ENCODE data around the gene ABHD2. TPM values are rescaled to one million over a fixed set of nuclear protein-coding genes. Genes with fewer than 3 reads are reported as not detected.
A peak's percentile ranks its signal among the peaks of the same experiment; 100 is the strongest.
"Not testable (repeated sequence)": the region's sequence is repeated elsewhere in the genome, so short reads cannot be mapped to it uniquely, and the experiment has no call there.

Gene ABHD2
- total RNA-seq, 1 experiment from 2014 or later = 15.6 TPM

DNA sequence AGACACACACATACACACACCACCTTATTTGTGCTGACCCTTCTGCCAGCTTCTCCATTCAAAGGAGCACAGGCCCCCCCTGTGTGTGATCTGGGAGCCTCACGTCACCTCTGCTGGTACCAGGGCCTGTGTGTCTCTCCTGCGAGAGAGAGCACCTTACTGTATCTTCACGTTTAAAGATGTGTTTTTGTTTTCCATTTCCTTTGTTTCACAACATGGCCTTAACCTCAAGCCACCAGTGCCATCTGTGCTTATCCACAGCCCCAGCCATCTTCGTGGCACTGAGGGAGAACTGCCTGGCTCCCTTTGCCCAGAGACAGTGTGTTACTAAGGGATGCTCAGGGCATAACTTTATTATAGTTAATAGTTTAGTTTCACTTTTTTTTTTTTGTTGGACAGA, 52.3 kb downstream of the ABHD2 start:
- Histone ChIP-seq H3K9me3 (ENCODE audit: control insufficient read depth, low read depth, low read length) (no peaks in the 10 kb centered on the region), H2BK120ac (ENCODE audit: low read depth, low read length, poor library complexity, severe bottlenecking) (no peak overlapping the region), H3K4ac (ENCODE audit: low read depth, low read length) (no peak overlapping the region), H3K27me3 (ENCODE audit: insufficient read depth, low read length) (no peaks in the 10 kb centered on the region), H3K79me2 (ENCODE audit: insufficient read depth, low read length) (no peaks in the 10 kb centered on the region), H2AFZ (ENCODE audit: low read length) (no peak overlapping the region), H3K18ac (ENCODE audit: insufficient read length, low read depth, low read length) (no peak overlapping the region), H4K5ac (ENCODE audit: insufficient read length, low read depth, low read length) (no peak overlapping the region), H3T11ph (ENCODE audit: low read length) (no peak overlapping the region), H3K4me1 (ENCODE audit: insufficient read depth, low read length) (no peaks in the 10 kb centered on the region), H2BK15ac (ENCODE audit: low read depth, low read length) (no peak overlapping the region), H4K20me1 (ENCODE audit: control insufficient read depth, insufficient read depth, insufficient read length) (no peaks in the 10 kb centered on the region), H2BK12ac (ENCODE audit: insufficient read length, low read depth, low read length) (no peak overlapping the region), H3K23me2 (ENCODE audit: insufficient read length, low read depth, low read length, poor library complexity, severe bottlenecking) (no peaks in the 10 kb centered on the region), H3K14ac (ENCODE audit: insufficient read depth, low read length) (no peak overlapping the region), H3K23ac (ENCODE audit: insufficient read length, low read depth, low read length) (no peak overlapping the region), H3K9ac (ENCODE audit: extremely low read depth, insufficient read length, low read length) (no peak overlapping the region), H3K4me2 (ENCODE audit: insufficient read depth, insufficient read length, low read length) (no peak overlapping the region), H4K91ac (ENCODE audit: insufficient read length, low read depth, low read length) (no peak overlapping the region), H3K56ac (ENCODE audit: insufficient read length, low read depth, low read length) (no peak overlapping the region), H2BK20ac (ENCODE audit: low read depth, low read length, poor library complexity, severe bottlenecking) (no peak overlapping the region), H3K27ac (ENCODE audit: insufficient read length, low read depth, low read length) (no peak overlapping the region), H2BK5ac (ENCODE audit: insufficient read length, low read length) (no peak overlapping the region), H2AK5ac (ENCODE audit: insufficient read length, low read length) (no peak overlapping the region), H4K8ac (replicated peaks; ENCODE audit: insufficient read length, low read depth, low read length) (no peak overlapping the region), H3K79me1 (ENCODE audit: insufficient read depth, low read depth, low read length, poor library complexity, severe bottlenecking) (no peaks in the 10 kb centered on the region)
- Mint-ChIP-seq H3K27ac (peak overlapping the region in 1 of 3 experiments; percentile 17; a peak in 1 of 7 replicates), H3K4me1 (peaks cover 6 to 8% of the 10 kb centered on the region in 2 experiments), H3K9me3 (no peaks in the 10 kb centered on the region), H3K27me3 (ENCODE audit: low read depth) (no peaks in the 10 kb centered on the region), H3K4me3 (no peak overlapping the region), H3K36me3 (ENCODE audit: insufficient read depth in 1 of 3, low read depth in 3 of 3) (no peaks in the 10 kb centered on the region; a peak in 1 of 7 replicates)
- WGBS (ENCODE audit: extremely low coverage, insufficient read length, low lambda C conversion rate) = no CpG with 5 or more reads among the region's 4 CpGs
- TF ChIP-seq, protein P1, sequence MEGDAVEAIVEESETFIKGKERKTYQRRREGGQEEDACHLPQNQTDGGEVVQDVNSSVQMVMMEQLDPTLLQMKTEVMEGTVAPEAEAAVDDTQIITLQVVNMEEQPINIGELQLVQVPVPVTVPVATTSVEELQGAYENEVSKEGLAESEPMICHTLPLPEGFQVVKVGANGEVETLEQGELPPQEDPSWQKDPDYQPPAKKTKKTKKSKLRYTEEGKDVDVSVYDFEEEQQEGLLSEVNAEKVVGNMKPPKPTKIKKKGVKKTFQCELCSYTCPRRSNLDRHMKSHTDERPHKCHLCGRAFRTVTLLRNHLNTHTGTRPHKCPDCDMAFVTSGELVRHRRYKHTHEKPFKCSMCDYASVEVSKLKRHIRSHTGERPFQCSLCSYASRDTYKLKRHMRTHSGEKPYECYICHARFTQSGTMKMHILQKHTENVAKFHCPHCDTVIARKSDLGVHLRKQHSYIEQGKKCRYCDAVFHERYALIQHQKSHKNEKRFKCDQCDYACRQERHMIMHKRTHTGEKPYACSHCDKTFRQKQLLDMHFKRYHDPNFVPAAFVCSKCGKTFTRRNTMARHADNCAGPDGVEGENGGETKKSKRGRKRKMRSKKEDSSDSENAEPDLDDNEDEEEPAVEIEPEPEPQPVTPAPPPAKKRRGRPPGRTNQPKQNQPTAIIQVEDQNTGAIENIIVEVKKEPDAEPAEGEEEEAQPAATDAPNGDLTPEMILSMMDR (conservative IDR thresholded peaks at IDR 0.05) = no peak
- DNase-seq = no peak

- H2BK20ac ChIP-seq (ENCODE audit: low read depth, low read length, poor library complexity, severe bottlenecking); H3K4ac ChIP-seq (ENCODE audit: low read depth, low read length); H3K27me3 ChIP-seq (ENCODE audit: insufficient read depth, low read length); H2BK15ac ChIP-seq (ENCODE audit: low read depth, low read length); H3K79me2 ChIP-seq (ENCODE audit: insufficient read depth, low read length); H3K18ac ChIP-seq (ENCODE audit: insufficient read length, low read depth, low read length); H3K4me1 ChIP-seq (ENCODE audit: insufficient read depth, low read length); H3K14ac ChIP-seq (ENCODE audit: insufficient read depth, low read length); H3T11ph ChIP-seq (ENCODE audit: low read length); H3K27me3 Mint-ChIP-seq (ENCODE audit: low read depth); H3K56ac ChIP-seq (ENCODE audit: insufficient read length, low read depth, low read length); DNase-seq; H2BK12ac ChIP-seq (ENCODE audit: insufficient read length, low read depth, low read length); H3K23me2 ChIP-seq (ENCODE audit: insufficient read length, low read depth, low read length, poor library complexity, severe bottlenecking); H2BK5ac ChIP-seq (ENCODE audit: insufficient read length, low read length); H3K4me3 Mint-ChIP-seq; H2AK5ac ChIP-seq (ENCODE audit: insufficient read length, low read length); H3K9me3 Mint-ChIP-seq; H2AFZ ChIP-seq (ENCODE audit: low read length); H3K27ac ChIP-seq (ENCODE audit: insufficient read length, low read depth, low read length); H3K9me3 ChIP-seq (ENCODE audit: control insufficient read depth, low read depth, low read length); H4K91ac ChIP-seq (ENCODE audit: insufficient read length, low read depth, low read length); H3K79me1 ChIP-seq (ENCODE audit: insufficient read depth, low read depth, low read length, poor library complexity, severe bottlenecking); H3K4me1 Mint-ChIP-seq; H3K23ac ChIP-seq (ENCODE audit: insufficient read length, low read depth, low read length); H4K5ac ChIP-seq (ENCODE audit: insufficient read length, low read depth, low read length); H3K36me3 Mint-ChIP-seq (ENCODE audit: insufficient read depth in 1 of 3, low read depth in 3 of 3); H4K8ac ChIP-seq (replicated peaks; ENCODE audit: insufficient read length, low read depth, low read length); H2BK120ac ChIP-seq (ENCODE audit: low read depth, low read length, poor library complexity, severe bottlenecking); H3K4me2 ChIP-seq (ENCODE audit: insufficient read depth, insufficient read length, low read length); H3K9ac ChIP-seq (ENCODE audit: extremely low read depth, insufficient read length, low read length); H4K20me1 ChIP-seq (ENCODE audit: control insufficient read depth, insufficient read depth, insufficient read length): not testable (repeated sequence)
- H3K27ac Mint-ChIP-seq = peak overlapping the region in 1 of 3 experiments; percentile 73; a peak in 1 of 7 replicates
- WGBS (ENCODE audit: extremely low coverage, insufficient read length, low lambda C conversion rate) = no CpG with 5 or more reads among the region's 10 CpGs
Observed at GRCh38 chr15:89141159-89141558, 52.9 kb downstream of the ABHD2 start.
